Measurements from ENCODE around the gene NTPCR. TPM values are rescaled to one million over a fixed set of nuclear protein-coding genes. Genes with fewer than 3 reads are reported as not detected.

The NTPCR gene
- total and polyA plus RNA-seq, 9 donors = 17.5 to 46.5 (median 37.6) TPM

DNA sequence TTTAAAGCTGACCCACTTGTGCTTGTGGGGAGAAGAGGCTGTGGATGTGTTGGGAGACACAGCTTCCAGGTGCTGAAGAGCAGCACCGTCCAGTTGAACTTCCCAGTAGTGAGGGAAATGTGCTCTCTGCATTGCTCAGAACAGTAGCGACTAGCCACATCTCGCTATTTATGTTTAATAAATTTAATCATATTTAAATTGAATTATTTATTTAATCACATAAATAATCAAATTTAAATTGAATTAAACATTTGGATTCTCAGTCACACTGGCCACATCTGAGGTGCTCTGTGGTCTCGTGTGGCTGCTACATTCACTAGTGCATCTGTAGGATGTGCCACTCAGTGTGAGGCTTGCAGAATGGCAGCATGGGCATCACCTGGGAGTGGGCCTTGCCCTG is 20.1 kb downstream of the NTPCR start:
- Histone ChIP-seq H3K4me3 (no peak overlapping the region), H3K9me3 (no peaks in the 10 kb centered on the region), H3K4me1 (ENCODE audit: insufficient read depth) (no peaks in the 10 kb centered on the region), H3K27me3 (no peaks in the 10 kb centered on the region), H3K36me3 (no peaks in the 10 kb centered on the region), H3K27ac (no peak overlapping the region)
- WGBS, 3 donors = 83 to 88% (median 85%) methylated on average over 4 of the region's 4 CpGs
- DNase-seq = no peak
- TF ChIP-seq, protein P1, sequence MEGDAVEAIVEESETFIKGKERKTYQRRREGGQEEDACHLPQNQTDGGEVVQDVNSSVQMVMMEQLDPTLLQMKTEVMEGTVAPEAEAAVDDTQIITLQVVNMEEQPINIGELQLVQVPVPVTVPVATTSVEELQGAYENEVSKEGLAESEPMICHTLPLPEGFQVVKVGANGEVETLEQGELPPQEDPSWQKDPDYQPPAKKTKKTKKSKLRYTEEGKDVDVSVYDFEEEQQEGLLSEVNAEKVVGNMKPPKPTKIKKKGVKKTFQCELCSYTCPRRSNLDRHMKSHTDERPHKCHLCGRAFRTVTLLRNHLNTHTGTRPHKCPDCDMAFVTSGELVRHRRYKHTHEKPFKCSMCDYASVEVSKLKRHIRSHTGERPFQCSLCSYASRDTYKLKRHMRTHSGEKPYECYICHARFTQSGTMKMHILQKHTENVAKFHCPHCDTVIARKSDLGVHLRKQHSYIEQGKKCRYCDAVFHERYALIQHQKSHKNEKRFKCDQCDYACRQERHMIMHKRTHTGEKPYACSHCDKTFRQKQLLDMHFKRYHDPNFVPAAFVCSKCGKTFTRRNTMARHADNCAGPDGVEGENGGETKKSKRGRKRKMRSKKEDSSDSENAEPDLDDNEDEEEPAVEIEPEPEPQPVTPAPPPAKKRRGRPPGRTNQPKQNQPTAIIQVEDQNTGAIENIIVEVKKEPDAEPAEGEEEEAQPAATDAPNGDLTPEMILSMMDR (IDR thresholded peaks at IDR 0.05) = no peak
- TF ChIP-seq POLR2A (IDR thresholded peaks at IDR 0.05) (no peak), EP300 (IDR thresholded peaks at IDR 0.05) (no peak)
- intact Hi-C loops (cut with DNase I) = no loop called here

DNA sequence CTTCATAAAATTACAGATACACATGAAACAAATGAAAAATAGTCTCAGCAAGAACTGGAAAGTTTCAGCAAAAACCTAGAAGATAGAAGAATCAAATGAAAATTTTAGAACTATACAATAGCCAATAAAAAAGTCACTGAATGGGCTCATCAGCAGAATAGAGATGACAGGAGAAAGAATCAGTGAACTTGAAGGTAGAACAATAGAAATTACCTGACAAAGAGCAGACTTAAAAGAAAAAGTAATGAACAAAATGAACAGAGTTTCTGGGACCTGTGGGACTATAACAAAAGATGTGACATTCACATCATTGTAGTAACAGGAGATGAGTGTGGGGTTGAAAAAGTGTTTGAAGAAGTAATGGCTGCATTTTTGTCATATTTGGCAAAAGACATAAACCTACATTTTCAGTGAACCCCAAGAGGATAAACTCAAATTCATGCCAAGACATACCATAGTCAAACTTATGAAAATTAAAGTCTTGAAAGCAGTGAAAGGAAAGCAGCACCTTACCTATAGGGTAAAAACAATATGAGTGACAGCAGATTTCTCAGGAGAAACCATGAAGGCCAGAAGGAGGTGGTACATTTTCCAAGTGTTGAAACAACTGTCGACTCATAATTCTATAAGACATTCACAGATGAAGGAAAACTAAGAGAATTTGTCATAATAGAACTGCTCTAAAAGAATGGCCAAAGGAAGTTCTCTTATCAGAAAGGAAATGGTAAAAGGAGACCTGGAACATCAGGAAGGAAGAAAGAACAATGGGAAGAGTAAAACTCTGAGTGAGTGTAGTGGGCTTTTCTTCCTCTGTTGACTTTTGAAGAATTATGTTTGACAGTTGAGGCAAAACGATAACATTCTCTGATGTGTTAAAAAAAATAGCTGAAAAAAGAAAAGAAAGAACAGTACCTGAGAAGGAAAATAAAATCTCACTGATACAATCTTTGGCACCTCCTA is 23.5 kb downstream of the NTPCR start:
- Histone ChIP-seq H3K4me3 (no peak overlapping the region), H3K9me3 (no peaks in the 10 kb centered on the region), H3K4me1 (ENCODE audit: insufficient read depth) (no peaks in the 10 kb centered on the region), H3K27ac (no peak overlapping the region), H3K36me3 (no peaks in the 10 kb centered on the region), H3K27me3 (no peaks in the 10 kb centered on the region)
- intact Hi-C loops (cut with DNase I) = no loop called here
- DNase-seq = no peak
- TF ChIP-seq, protein P1 (IDR thresholded peaks at IDR 0.05) = no peak
- no peak for TF ChIP-seq EP300 (IDR thresholded peaks at IDR 0.05)
- no peak for TF ChIP-seq POLR2A (IDR thresholded peaks at IDR 0.05)
- WGBS, 3 donors = 84 to 92% (median 84%) methylated on average over 2 of the region's 2 CpGs

DNA sequence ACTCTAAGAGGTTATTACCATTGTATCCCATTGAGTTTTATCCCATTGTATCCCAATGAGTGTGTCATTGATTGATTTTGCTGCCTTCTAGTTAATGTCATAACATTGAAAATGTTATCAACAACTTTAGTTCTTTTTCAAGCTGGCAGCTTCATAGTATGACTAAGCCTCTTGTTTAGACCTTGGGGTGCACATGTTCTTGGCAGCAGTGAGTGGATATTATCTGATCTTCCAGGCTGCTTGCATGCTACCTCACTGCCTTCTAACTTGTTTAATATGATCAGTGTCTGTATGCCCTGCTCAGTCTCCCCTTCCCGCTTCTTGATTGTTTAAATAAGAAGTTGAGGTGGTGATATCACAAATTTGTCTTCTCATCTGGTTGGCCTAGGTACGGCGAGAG is 24.6 kb downstream of the NTPCR start:
- Histone ChIP-seq H3K4me1 (ENCODE audit: insufficient read depth) (no peaks in the 10 kb centered on the region), H3K36me3 (no peaks in the 10 kb centered on the region), H3K4me3 (no peak overlapping the region), H3K27ac (no peak overlapping the region), H3K27me3 (no peaks in the 10 kb centered on the region), H3K9me3 (no peaks in the 10 kb centered on the region)
- 96 to 99% (median 96%) methylated on average over 3 of the region's 3 CpGs for WGBS, 3 donors
- TF ChIP-seq POLR2A (IDR thresholded peaks at IDR 0.05) (no peak), EP300 (IDR thresholded peaks at IDR 0.05) (no peak)
- TF ChIP-seq, protein P1 (IDR thresholded peaks at IDR 0.05) = no peak
- intact Hi-C loops (cut with DNase I) = no loop called here
- no peak for DNase-seq

DNA sequence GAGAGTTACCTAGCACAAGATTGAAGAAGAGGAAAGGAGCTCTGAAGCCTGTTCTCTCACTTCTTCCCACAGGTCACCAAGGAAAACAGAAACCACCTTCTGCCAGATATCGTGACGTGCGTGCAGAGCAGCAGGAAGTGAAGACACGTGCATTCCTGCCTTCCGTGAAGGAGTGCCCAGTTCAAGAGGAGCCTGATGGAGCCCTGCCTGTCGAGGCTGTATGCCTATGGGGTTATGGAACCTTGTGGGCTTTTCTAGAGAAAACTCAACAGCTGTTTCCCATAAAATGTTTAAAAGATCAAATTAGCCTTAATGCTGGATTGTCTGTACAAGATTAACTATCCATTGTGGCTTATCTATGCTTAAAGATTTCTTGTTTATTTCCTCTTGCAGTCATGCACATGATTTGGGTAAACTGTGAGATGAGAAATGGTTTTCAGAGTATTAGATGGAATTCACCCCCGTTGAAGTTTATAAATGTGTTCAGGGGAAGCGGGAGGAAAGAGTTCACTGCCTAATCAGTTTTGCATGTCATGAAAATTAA is 27.8 kb downstream of the NTPCR start:
- Histone ChIP-seq H3K36me3 (no peaks in the 10 kb centered on the region), H3K4me3 (no peak overlapping the region), H3K9me3 (no peaks in the 10 kb centered on the region), H3K27me3 (no peaks in the 10 kb centered on the region), H3K27ac (no peak overlapping the region), H3K4me1 (ENCODE audit: insufficient read depth) (no peaks in the 10 kb centered on the region)
- intact Hi-C loops (cut with DNase I) = no loop called here
- 54 to 62% (median 55%) methylated on average over 8 of the region's 8 CpGs for WGBS, 3 donors
- no peak for DNase-seq
- TF ChIP-seq POLR2A (IDR thresholded peaks at IDR 0.05) (no peak), EP300 (IDR thresholded peaks at IDR 0.05) (no peak)
- TF ChIP-seq, protein P1 (IDR thresholded peaks at IDR 0.05) = no peak
